SKM-1 treated with dmso at 0.1 percent for 144 hours (cell line): ENCODE data around the gene IRGQ.
"Not testable (repeated sequence)": the region's sequence is repeated elsewhere in the genome, so short reads cannot be mapped to it uniquely, and the experiment has no call there.

Experiments
- DNase-seq: peaks from one replicate; lab custom pipeline; 2025; ENCODE audit not compliant: unreplicated experiment; lab: John Stamatoyannopoulos, UW

The IRGQ gene

GRCh38 chr19:43599635-43600295 lies 3.8 kb upstream of the IRGQ start:
- DNase-seq = no peak

DNA sequence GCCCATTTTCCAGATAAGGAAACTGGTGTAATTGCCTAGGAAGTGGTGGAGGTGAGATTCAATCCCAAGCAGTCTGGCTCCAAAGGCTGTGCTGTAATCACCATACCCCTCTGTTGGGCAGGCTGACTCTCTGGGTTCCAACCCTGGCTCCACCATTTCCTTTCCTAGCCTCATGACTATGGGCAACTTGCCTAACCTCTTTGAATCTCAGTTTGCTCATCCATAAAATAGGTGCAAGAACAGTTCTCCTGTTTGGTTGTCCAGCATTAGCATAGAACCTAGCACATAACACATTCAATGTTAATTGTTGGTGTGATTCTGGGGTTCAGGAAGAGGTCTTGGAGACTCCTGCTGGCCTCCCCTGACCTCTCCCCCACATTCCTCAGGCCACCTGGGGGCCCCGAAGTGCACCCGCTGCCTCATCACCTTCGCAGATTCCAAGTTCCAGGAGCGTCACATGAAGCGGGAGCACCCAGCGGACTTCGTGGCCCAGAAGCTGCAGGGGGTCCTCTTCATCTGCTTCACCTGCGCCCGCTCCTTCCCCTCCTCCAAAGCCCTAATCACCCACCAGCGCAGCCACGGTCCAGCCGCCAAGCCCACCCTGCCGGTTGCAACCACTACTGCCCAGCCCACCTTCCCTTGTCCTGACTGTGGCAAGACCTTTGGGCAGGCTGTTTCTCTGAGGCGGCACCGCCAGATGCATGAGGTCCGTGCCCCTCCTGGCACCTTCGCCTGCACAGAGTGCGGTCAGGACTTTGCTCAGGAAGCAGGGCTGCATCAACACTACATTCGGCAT lies 2.7 kb upstream of the IRGQ start:
- DNase-seq = no peak

DNA sequence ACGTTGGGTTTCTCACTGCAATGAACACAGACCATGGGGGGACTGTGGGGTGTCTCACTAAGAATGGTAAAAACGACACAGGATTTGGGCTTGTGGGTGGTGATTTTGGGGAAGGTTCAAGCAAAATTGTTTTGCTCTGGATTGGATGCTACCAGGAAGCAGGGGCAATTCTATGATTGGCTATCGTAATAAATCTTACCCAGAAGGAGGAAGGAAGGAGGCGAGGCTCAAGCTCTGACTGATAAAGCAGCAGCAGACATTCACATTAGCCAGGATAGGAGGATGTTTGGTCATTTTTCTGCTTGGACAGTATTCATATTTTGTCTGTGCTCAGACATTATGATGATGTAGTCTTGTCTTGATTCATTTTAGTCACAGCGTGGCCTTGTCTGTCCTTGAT lies 1.9 kb upstream of the IRGQ start:
- no peak for DNase-seq

- DNase-seq = no peak
These were observed 1.0 kb upstream of the IRGQ start for GRCh38 chr19:43596842-43597461.

DNA sequence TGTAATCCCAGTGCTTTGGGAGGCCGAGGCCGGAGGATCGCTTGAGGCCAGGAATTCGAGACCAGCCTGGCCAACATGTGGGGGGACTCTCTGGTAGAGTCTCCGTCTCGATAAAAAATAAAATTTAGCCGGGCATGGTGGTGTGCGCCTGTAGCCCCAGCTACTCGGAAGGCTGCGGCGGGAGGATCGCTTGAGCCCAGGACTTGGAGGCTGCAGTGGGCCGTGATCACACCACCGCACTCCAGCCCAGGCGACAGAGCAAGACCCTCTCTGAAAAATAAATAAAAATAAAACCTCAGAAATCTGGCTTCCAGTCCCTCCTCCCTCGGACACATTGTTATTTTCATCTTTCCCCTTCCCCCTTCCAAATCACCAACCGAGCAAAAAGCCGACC lies 332 bp downstream of the IRGQ start:
- no peak for DNase-seq

DNA sequence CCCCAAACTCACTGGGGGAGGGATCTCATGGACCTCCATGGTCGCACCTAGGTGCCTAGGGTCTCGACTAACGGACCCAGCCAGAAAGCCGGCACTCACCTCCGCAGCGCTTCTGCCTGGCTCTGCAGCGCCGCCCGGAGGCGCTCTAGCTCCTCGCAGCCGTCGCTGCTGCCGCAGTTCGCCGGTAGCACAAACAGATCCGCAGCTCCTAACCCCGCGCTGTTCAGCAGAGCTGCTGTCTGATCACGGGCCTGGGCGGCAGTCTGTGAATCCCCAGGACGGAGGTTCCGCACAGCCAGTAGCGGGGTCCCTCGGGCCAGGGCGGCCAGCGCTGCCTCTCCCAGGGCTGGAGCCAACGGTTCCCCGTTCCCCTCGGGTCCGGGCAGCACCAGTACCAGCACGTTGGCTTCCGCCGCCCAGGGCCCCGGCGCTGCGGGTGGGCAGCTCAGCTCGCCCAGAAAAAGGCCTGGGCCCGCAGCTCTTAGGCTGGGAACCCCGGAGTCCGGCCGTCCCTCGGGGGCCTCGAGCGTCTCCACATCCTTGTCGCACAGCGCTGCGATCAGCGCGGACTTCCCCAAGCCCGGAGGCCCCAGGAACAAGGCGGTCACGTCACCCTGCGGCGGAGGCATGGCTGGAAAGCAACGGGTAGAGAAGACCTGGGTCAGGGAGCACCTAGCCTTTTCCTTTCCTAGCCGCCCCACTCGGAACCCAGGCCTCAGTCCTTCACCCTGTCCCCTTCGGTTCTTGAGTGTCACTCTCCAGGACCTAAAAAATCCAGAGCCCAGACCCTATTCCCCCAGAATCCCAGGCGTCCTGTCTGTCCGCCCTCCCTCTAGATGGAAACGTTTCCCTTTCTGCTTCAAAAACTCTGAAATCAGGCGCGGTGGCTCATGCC lies 977 bp downstream of the IRGQ start:
- DNase-seq = peak; percentile 14

- DNase-seq = no peak
These were observed 1.7 kb downstream of the IRGQ start for GRCh38 chr19:43594081-43594697.

GRCh38 chr19:43592800-43593350 lies 3.1 kb downstream of the IRGQ start:
- DNase-seq = no peak

DNA sequence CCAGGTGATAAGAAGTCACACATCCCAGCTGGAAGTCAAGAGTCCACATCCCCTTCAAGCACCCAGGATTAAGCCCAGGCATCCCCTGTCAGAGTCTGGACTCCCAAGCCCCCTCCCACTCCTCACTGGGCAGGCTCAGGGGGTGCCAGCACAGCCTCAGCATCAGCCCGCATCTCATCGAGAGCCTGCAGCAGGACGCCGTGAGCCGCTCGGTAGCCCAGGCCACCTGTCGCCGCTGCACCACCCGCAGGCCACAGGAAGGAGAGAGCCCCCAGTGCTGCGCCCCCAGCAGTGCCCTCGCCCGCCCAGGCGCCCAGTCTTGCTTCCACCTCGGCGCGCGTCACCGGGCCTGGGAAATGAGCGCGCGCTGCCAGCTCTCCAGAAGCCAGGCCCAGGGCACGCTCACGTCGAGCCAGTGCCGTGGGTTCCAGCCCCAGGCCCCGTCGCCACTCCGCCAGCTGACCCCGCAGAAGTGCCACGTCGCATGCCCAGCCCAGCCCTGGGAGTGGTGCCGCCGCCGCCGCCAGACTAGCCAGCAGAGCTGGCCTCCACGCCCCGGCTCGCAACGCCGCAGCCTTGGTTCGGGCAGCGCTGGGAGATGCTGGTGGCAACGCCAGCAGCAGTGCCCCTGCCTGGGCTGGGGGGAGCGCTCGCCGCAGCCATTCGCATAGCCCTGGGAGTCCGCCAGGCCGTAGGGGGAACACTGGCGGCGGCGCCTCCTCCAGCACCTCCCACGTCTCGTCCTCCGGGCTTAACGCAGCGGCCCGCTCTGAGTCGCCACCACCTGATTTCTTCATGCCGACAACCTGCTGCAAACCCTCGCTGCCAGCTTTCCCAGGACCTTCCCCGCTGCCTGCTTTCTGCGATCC lies 3.8 kb downstream of the IRGQ start:
- DNase-seq = no peak

GRCh38 chr19:43589678-43590077 lies 6.3 kb downstream of the IRGQ start:
- no peak for DNase-seq

- no peak for DNase-seq
These were observed 6.7 kb downstream of the IRGQ start for GRCh38 chr19:43589277-43589676.

- DNase-seq = not testable (repeated sequence)
These were observed 8.9 kb downstream of the IRGQ start for GRCh38 chr19:43587029-43587428.

DNA sequence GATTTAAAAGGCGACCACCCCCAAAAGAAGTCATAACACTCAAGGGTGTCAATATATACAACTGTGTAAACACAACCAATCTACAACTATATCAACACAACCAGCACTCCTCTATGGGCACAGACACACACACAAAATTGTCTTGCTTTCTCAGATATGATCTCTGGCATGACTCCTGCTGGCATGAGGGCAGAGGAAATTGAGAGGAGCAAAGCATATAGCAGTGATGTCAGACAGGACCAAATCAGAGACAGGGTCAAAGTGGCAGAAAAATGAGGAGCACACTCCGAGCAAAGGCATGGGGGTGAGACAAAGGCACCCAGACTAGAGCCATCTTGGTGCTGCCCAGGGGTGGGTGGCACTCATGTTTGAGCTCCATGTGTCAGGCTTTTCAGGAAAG lies 9.6 kb downstream of the IRGQ start:
- DNase-seq = no peak

- DNase-seq = no peak
These were observed 11.4 kb downstream of the IRGQ start for GRCh38 chr19:43584484-43584883.

DNA sequence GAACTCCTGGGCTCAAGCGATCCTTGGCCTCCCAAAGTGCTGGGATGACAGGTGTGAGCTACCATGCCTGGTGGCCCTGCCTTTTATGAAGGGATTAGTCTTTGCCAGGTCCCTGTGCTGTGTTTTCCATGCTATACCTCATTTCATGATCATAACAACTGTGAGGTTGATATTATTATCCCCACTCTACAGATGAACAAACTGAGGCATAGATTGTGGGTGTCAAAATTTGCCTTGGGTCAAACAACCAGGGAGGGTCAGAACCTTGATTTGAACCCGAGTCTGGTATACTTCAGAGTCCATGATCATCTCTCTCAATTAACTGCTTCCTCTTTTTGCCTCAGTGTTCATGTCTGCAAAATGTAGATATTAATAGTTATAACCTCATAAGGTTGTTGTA lies 13.4 kb downstream of the IRGQ start:
- no peak for DNase-seq

GRCh38 chr19:43581467-43581866 lies 14.5 kb downstream of the IRGQ start:
- no peak for DNase-seq

DNA sequence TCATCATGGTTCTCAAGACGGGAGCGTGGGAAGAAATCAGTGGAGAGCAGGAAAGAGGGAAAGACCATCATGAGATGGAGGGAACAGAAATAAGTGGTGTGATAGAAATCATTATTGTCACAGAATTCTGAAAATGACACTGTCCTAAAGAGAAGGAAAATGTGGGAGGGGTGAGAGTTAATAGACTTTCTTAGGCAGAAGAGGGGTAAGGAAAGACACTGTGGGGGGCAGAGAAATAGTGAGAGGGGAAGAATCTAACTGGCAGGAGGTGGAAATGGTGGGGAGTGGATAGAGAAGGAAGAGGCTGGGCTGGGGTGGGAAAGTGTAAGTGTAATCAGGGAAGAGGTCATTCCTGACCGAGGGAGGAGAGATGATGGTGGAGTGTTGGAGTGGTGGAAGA lies 17.1 kb downstream of the IRGQ start:
- DNase-seq = no peak

DNA sequence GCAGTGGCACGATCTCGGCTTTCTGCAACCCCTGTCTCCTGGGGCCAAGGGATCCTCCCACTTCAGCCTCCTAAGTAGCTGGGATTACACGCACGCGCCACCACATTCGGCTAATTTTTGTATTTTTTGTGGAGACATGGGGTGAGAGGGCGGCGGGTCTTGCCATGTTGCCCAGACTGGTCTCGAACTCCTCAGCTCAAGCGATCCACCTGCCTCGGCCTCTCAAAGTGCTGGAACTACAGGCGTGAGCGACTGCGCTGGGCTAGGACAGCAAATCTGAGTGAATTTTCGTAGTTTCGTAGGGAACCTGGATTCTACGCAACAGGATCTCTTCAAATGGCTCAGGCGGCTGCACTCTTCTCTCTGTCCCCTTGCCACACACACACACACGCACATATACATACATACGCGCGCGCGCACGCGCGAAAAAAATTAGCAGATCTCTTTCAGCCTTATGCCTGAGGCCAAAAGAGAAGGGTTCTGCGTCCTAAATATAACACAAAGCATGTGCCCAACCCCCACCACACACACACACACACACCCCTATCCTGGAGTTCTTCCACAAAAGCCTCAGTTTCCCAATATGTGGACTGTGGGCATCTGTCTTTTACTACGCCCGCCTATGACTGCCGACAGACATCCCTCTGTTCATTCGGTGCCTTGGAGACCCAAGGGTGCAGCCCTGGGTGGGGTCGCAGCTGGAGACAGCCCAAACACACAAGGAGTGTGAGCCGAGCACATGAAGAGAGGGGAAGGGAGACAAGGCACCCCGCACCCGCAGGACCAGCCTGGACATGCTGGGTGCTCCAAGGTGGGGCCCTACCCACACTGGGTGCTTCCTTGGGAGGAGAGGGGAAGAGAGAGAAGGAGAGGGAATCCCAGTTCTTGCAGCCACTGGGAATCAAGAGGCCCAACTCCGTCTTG lies 19.7 kb downstream of the IRGQ start:
- no peak for DNase-seq
